Duodenal mucosa (tissue), 2 donors: ENCODE measurements around the gene RETREG2.
A peak's percentile ranks its signal among the peaks of the same experiment; 100 is the strongest.

Source experiments
- H3K27ac ChIP-seq: one replicate; pipeline ENCODE4 v1.7.0; 2013; ENCODE audit warnings: low read depth, low read length
- H3K27me3 ChIP-seq, 2 donors: one replicate each; pipeline ENCODE4 v1.7.0; 2013; ENCODE audit warnings: low read length in 2 of 2, control low read depth in 1 of 2; ENCODE audit not compliant: insufficient read depth in 2 of 2, control insufficient read depth in 1 of 2
- H3K36me3 ChIP-seq, 2 donors: one replicate each; pipeline ENCODE4 v1.7.0; 2013; ENCODE audit warnings: low read length in 2 of 2, control low read depth in 1 of 2; ENCODE audit not compliant: insufficient read depth in 2 of 2, control insufficient read depth in 1 of 2
- H3K4me1 ChIP-seq, 2 donors: one replicate each; pipeline ENCODE4 v1.7.0; 2013; ENCODE audit warnings: low read length in 2 of 2, control low read depth in 1 of 2; ENCODE audit not compliant: insufficient read depth in 2 of 2, control insufficient read depth in 1 of 2
- H3K4me3 ChIP-seq, 2 donors: one replicate each; pipeline ENCODE4 v1.7.0; 2013; ENCODE audit warnings: low read length in 2 of 2, low read depth in 1 of 2
- H3K9ac ChIP-seq, 2 donors: one replicate each; pipeline ENCODE4 v1.7.0; 2013; ENCODE audit warnings: low read length in 2 of 2, low read depth in 1 of 2
- H3K9me3 ChIP-seq, 2 donors: one replicate each; pipeline ENCODE4 v1.7.0; 2013; ENCODE audit warnings: low read length in 2 of 2, control low read depth in 1 of 2; ENCODE audit not compliant: control insufficient read depth in 1 of 2

RETREG2 gene

GRCh38 chr2:219214141-219214540 lies 36.1 kb downstream of the RETREG2 start:
- Histone ChIP-seq H3K9ac (no peak overlapping the region), H3K36me3 (peaks cover 9 to 39% of the 10 kb centered on the region in 2 donors), H3K27ac (no peak overlapping the region)

GRCh38 chr2:219214786-219215185 lies 36.7 kb downstream of the RETREG2 start:
- H3K9ac ChIP-seq, result no peak overlapping the region
- peaks cover 17 to 24% of the 10 kb centered on the region in 2 donors for H3K4me1 ChIP-seq
- H3K27ac ChIP-seq, result no peak overlapping the region
- H3K9me3 ChIP-seq, result no peaks in the 10 kb centered on the region
- H3K4me3 ChIP-seq, result no peak overlapping the region
- no peaks in the 10 kb centered on the region for H3K27me3 ChIP-seq
- H3K36me3 ChIP-seq, result peaks cover 9 to 37% of the 10 kb centered on the region in 2 donors

More at GRCh38 chr2:219214141-219214540, 36.1 kb downstream of the RETREG2 start:
- no peaks in the 10 kb centered on the region for H3K27me3 ChIP-seq
- no peak overlapping the region for H3K4me3 ChIP-seq
- H3K9me3 ChIP-seq, result no peaks in the 10 kb centered on the region
- peaks cover 11 to 18% of the 10 kb centered on the region in 2 donors for H3K4me1 ChIP-seq

GRCh38 chr2:219215871-219216534 lies 37.9 kb downstream of the RETREG2 start:
- no peak overlapping the region for H3K27ac ChIP-seq
- peaks cover 21 to 42% of the 10 kb centered on the region in 2 donors for H3K36me3 ChIP-seq

GRCh38 chr2:219216535-219216915 lies 38.5 kb downstream of the RETREG2 start:
- H3K36me3 ChIP-seq, result peaks cover 24 to 48% of the 10 kb centered on the region in 2 donors
- H3K27ac ChIP-seq, result no peak overlapping the region
- no peak overlapping the region for H3K4me3 ChIP-seq
- no peaks in the 10 kb centered on the region for H3K9me3 ChIP-seq
- no peak overlapping the region for H3K9ac ChIP-seq
- no peaks in the 10 kb centered on the region for H3K27me3 ChIP-seq
- peaks cover 21 to 27% of the 10 kb centered on the region in 2 donors for H3K4me1 ChIP-seq

More at GRCh38 chr2:219215871-219216534, 37.9 kb downstream of the RETREG2 start:
- no peaks in the 10 kb centered on the region for H3K27me3 ChIP-seq
- no peaks in the 10 kb centered on the region for H3K9me3 ChIP-seq
- H3K4me3 ChIP-seq, result no peak overlapping the region
- peaks cover 21 to 27% of the 10 kb centered on the region in 2 donors for H3K4me1 ChIP-seq
- H3K9ac ChIP-seq, result no peak overlapping the region

GRCh38 chr2:219218217-219218731 lies 40.2 kb downstream of the RETREG2 start:
- no peaks in the 10 kb centered on the region for H3K9me3 ChIP-seq
- H3K27ac ChIP-seq, result peak overlapping the region; percentile 74
- H3K36me3 ChIP-seq, result peaks cover 37 to 55% of the 10 kb centered on the region in 2 donors
- H3K9ac ChIP-seq, result peak overlapping the region; percentile 45
- peaks cover 21 to 27% of the 10 kb centered on the region in 2 donors for H3K4me1 ChIP-seq
- H3K27me3 ChIP-seq, result no peaks in the 10 kb centered on the region
- H3K4me3 ChIP-seq, result peak overlapping the region; percentile 75 to 78

- peaks cover 45 to 55% of the 10 kb centered on the region in 2 donors for H3K36me3 ChIP-seq
- H3K9me3 ChIP-seq, result no peaks in the 10 kb centered on the region
- peak within 1 kb of the TSS; percentile 45 for H3K9ac ChIP-seq
- H3K27ac ChIP-seq, result peak within 1 kb of the TSS; percentile 74
- H3K27me3 ChIP-seq, result no peaks in the 10 kb centered on the region
- peaks cover 21 to 27% of the 10 kb centered on the region in 2 donors for H3K4me1 ChIP-seq
- peak within 1 kb of the TSS; percentile 75 to 78 for H3K4me3 ChIP-seq
Observed at GRCh38 chr2:219218732-219219701, 40.9 kb downstream of the RETREG2 start, which contains the start of gene ABCB6. ABCB6 (minus strand) TSS chr2:219218958; CDS start chr2:219218673, 285 bp downstream.

- peaks cover 21 to 27% of the 10 kb centered on the region in 2 donors for H3K4me1 ChIP-seq
- H3K9me3 ChIP-seq, result no peaks in the 10 kb centered on the region
- H3K27me3 ChIP-seq, result no peaks in the 10 kb centered on the region
- H3K4me3 ChIP-seq, result peak overlapping the region in 1 of 2 donors; percentile 75
- H3K36me3 ChIP-seq, result peaks cover 45 to 55% of the 10 kb centered on the region in 2 donors
- H3K9ac ChIP-seq, result no peak overlapping the region
- no peak overlapping the region for H3K27ac ChIP-seq
Observed at GRCh38 chr2:219219784-219220532, 41.9 kb downstream of the RETREG2 start.

- H3K9ac ChIP-seq, result no peak overlapping the region
- H3K4me1 ChIP-seq, result peaks cover 21 to 27% of the 10 kb centered on the region in 2 donors
- no peaks in the 10 kb centered on the region for H3K27me3 ChIP-seq
- H3K9me3 ChIP-seq, result no peaks in the 10 kb centered on the region
- no peak overlapping the region for H3K27ac ChIP-seq
- H3K4me3 ChIP-seq, result no peak overlapping the region
- H3K36me3 ChIP-seq, result peaks cover 51 to 63% of the 10 kb centered on the region in 2 donors
Observed at GRCh38 chr2:219220652-219221402, 42.8 kb downstream of the RETREG2 start.

GRCh38 chr2:219221957-219222518 lies 44.0 kb downstream of the RETREG2 start:
- no peak overlapping the region for H3K4me3 ChIP-seq
- H3K27me3 ChIP-seq, result no peaks in the 10 kb centered on the region
- peaks cover 57 to 71% of the 10 kb centered on the region in 2 donors for H3K36me3 ChIP-seq
- H3K4me1 ChIP-seq, result peaks cover 21 to 27% of the 10 kb centered on the region in 2 donors
- no peaks in the 10 kb centered on the region for H3K9me3 ChIP-seq
- no peak overlapping the region for H3K9ac ChIP-seq
- no peak overlapping the region for H3K27ac ChIP-seq
